H1 (cell line): Measurements from ENCODE around the gene SYNJ1.

Source experiments
- CBX5 ChIP-seq: fragments of 300-800, 300-1000 bp; sonication (generic); IDR thresholded peaks from 2 replicates; pipeline ENCODE4 v1.7.1; 2016; ENCODE audit warnings: antibody characterized with exemption, low read length, low read depth
- EP300 ChIP-seq, 2 experiments: IDR thresholded peaks; 1 replicate in 1 of 2; 2 replicates in 1 of 2; pipeline ENCODE4 v1.6.1; 2011 to 2012; ENCODE audit warnings: low read depth in 2 of 2, low read length in 2 of 2, mild to moderate bottlenecking in 2 of 2, borderline replicate concordance in 1 of 2, inconsistent platforms in 1 of 2, moderate library complexity in 1 of 2
- EZH2 ChIP-seq: fragments of 200-600 bp; sonication (generic); IDR thresholded peaks from 2 replicates; pipeline ENCODE4 v1.7.1; 2012; ENCODE audit warnings: low read depth, mild to moderate bottlenecking, moderate library complexity, low read length, inconsistent platforms; ENCODE audit not compliant: severe bottlenecking
- MAFK ChIP-seq: IDR thresholded peaks from 2 replicates; pipeline ENCODE4 v1.6.1; 2012; ENCODE audit warnings: low read depth, mild to moderate bottlenecking, improper control_type of control experiment, low read length
- POLR2A ChIP-seq, 2 experiments: IDR thresholded peaks; 1 replicate in 1 of 2; 2 replicates in 1 of 2; pipeline ENCODE4 v1.6.1; 2011; ENCODE audit warnings: low read depth in 2 of 2, low read length in 2 of 2, mild to moderate bottlenecking in 2 of 2; ENCODE audit errors: control extremely low read depth in 1 of 2
- POLR2AphosphoS5 ChIP-seq: IDR thresholded peaks from 2 replicates; pipeline ENCODE4 v1.6.1; 2011; ENCODE audit warnings: low read depth, low read length
- POU5F1 ChIP-seq: IDR thresholded peaks from 2 replicates; pipeline ENCODE4 v1.6.1; 2011; ENCODE audit warnings: low read depth, mild to moderate bottlenecking, low read length, moderate library complexity
- RNF2 ChIP-seq: fragments of 200-900, 300-1000 bp; sonication (generic); IDR thresholded peaks from 2 replicates; pipeline ENCODE4 v1.7.1; 2016; ENCODE audit warnings: borderline replicate concordance, low read depth, mild to moderate bottlenecking, antibody characterized with exemption, low read length; ENCODE audit not compliant: poor library complexity, severe bottlenecking; ENCODE audit errors: missing control alignments
- SIN3A ChIP-seq, 2 experiments: IDR thresholded peaks in 1 of 2; conservative IDR thresholded peaks in 1 of 2; 2 replicates each; pipeline ENCODE4 v1.6.1; 2011 to 2012; ENCODE audit warnings: low read length in 2 of 2, improper control_type of control experiment in 1 of 2, low read depth in 1 of 2, mild to moderate bottlenecking in 1 of 2
- YY1 ChIP-seq: IDR thresholded peaks from 2 replicates; pipeline ENCODE4 v1.6.1; 2011; ENCODE audit warnings: low read depth, mild to moderate bottlenecking, low read length
- TF ChIP-seq, protein P1 (sequence below): IDR thresholded peaks from 2 replicates; pipeline ENCODE4 v1.6.1; 2011; ENCODE audit warnings: low read length, improper control_type of control experiment
- TF ChIP-seq, protein P2 (sequence below), 3 experiments: IDR thresholded peaks; 1 replicate in 2 of 3; 2 replicates in 1 of 3; pipeline versions ENCODE4 v1.5.1 to v1.6.1; 2011; ENCODE audit warnings: low read length in 3 of 3, mild to moderate bottlenecking in 3 of 3, inconsistent platforms in 2 of 3, low read depth in 1 of 3, moderate library complexity in 1 of 3; ENCODE audit not compliant: insufficient read depth in 1 of 3; ENCODE audit errors: control extremely low read depth in 1 of 3
- TF ChIP-seq, protein P3 (sequence below): IDR thresholded peaks from 2 replicates; pipeline ENCODE4 v1.6.1; 2012; ENCODE audit warnings: low read length, inconsistent platforms

- TF ChIP-seq, protein P1, sequence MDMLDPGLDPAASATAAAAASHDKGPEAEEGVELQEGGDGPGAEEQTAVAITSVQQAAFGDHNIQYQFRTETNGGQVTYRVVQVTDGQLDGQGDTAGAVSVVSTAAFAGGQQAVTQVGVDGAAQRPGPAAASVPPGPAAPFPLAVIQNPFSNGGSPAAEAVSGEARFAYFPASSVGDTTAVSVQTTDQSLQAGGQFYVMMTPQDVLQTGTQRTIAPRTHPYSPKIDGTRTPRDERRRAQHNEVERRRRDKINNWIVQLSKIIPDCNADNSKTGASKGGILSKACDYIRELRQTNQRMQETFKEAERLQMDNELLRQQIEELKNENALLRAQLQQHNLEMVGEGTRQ = no peak
- TF ChIP-seq, protein P2, sequence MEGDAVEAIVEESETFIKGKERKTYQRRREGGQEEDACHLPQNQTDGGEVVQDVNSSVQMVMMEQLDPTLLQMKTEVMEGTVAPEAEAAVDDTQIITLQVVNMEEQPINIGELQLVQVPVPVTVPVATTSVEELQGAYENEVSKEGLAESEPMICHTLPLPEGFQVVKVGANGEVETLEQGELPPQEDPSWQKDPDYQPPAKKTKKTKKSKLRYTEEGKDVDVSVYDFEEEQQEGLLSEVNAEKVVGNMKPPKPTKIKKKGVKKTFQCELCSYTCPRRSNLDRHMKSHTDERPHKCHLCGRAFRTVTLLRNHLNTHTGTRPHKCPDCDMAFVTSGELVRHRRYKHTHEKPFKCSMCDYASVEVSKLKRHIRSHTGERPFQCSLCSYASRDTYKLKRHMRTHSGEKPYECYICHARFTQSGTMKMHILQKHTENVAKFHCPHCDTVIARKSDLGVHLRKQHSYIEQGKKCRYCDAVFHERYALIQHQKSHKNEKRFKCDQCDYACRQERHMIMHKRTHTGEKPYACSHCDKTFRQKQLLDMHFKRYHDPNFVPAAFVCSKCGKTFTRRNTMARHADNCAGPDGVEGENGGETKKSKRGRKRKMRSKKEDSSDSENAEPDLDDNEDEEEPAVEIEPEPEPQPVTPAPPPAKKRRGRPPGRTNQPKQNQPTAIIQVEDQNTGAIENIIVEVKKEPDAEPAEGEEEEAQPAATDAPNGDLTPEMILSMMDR (IDR thresholded peaks at IDR 0.05; ENCODE audit: control extremely low read depth in 1 of 3, insufficient read depth in 1 of 3, low read depth in 1 of 3, low read length in 3 of 3) = no peak
- no peak for TF ChIP-seq POLR2A (IDR thresholded peaks at IDR 0.05; ENCODE audit: control extremely low read depth in 1 of 2, low read depth in 2 of 2, low read length in 2 of 2)
- TF ChIP-seq EZH2 = no peak
- TF ChIP-seq CBX5 = no peak
- TF ChIP-seq MAFK = no peak
- TF ChIP-seq EP300 (IDR thresholded peaks at IDR 0.05; ENCODE audit: borderline replicate concordance in 1 of 2, low read depth in 2 of 2, low read length in 2 of 2) = no peak
- no peak for TF ChIP-seq POLR2AphosphoS5
- no peak for TF ChIP-seq YY1
- no peak for TF ChIP-seq SIN3A (conservative IDR thresholded peaks at IDR 0.05 in 1 of 2, IDR thresholded peaks at IDR 0.05 in 1 of 2; ENCODE audit: low read depth in 1 of 2, low read length in 2 of 2)
- no peak for TF ChIP-seq RNF2
- TF ChIP-seq, protein P3, sequence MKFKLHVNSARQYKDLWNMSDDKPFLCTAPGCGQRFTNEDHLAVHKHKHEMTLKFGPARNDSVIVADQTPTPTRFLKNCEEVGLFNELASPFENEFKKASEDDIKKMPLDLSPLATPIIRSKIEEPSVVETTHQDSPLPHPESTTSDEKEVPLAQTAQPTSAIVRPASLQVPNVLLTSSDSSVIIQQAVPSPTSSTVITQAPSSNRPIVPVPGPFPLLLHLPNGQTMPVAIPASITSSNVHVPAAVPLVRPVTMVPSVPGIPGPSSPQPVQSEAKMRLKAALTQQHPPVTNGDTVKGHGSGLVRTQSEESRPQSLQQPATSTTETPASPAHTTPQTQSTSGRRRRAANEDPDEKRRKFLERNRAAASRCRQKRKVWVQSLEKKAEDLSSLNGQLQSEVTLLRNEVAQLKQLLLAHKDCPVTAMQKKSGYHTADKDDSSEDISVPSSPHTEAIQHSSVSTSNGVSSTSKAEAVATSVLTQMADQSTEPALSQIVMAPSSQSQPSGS = no peak
- TF ChIP-seq POU5F1 = no peak
These were observed 134.1 kb downstream of the SYNJ1 start for GRCh38 chr21:32593690-32594089.
